IMR-90 (cell line): Measurements from ENCODE around the gene SNTG2. TPM values are rescaled to one million over a fixed set of nuclear protein-coding genes. Genes with fewer than 3 reads are reported as not detected.

Experiments used
- ATAC-seq: fragments of 200-7000 bp; cut with Tn5 transposase; 2 replicates; pipeline ENCODE4 v1.9.1; 2020; ENCODE audit warnings: low read depth, mild to moderate bottlenecking, moderate library complexity
- BruUV-seq: library from RNA; stranded (reverse); fragments of 400-500 nt; replicated peaks from 2 replicates; lab custom pipeline; 2021; lab: Mats Ljungman, UMichigan
- CTCF ChIA-PET: fragments of 300-600 bp; formaldehyde crosslinking; extraction: SDS; loops from one replicate; lab custom pipeline; 2021; ENCODE audit warnings: antibody characterized with exemption; lab: Yijun Ruan, JAX
- POLR2A ChIA-PET: fragments of 300-600 bp; sonication (Branson Sonifier 250); formaldehyde crosslinking; loops from one replicate; lab custom pipeline; 2022; ENCODE audit warnings: antibody characterized with exemption; ENCODE audit not compliant: unreplicated experiment; lab: Charles Lee
- DNase-seq: peaks from one replicate; pipeline ENCODE4 v3.0.0; 2013
- H2AFZ ChIP-seq: replicated peaks from 2 replicates; pipeline ENCODE3; 2013; ENCODE audit warnings: low read length, mild to moderate bottlenecking; ENCODE audit not compliant: poor library complexity
- H2AK5ac ChIP-seq: 2 replicates; pipeline ENCODE4 v1.6.1; 2013; ENCODE audit warnings: low read depth, low read length, inconsistent platforms
- H2AK9ac ChIP-seq: replicated peaks from 2 replicates; pipeline ENCODE3; 2013; ENCODE audit warnings: mild to moderate bottlenecking, low read depth, low read length, moderate library complexity; ENCODE audit not compliant: poor library complexity
- H2BK120ac ChIP-seq: 2 replicates; pipeline ENCODE4 v1.6.1; 2013; ENCODE audit warnings: low read depth, low read length, inconsistent platforms
- H2BK15ac ChIP-seq: 3 replicates; pipeline ENCODE4 v1.6.1; 2013; ENCODE audit warnings: low read depth, low read length, inconsistent platforms
- H2BK20ac ChIP-seq: 2 replicates; pipeline ENCODE4 v1.6.1; 2013; ENCODE audit warnings: low read depth, mild to moderate bottlenecking, inconsistent platforms, low read length, moderate library complexity
- H2BK5ac ChIP-seq: 2 replicates; pipeline ENCODE4 v1.6.1; 2013; ENCODE audit warnings: mild to moderate bottlenecking, low read depth, low read length, inconsistent platforms; ENCODE audit not compliant: poor library complexity, severe bottlenecking
- H3K14ac ChIP-seq: replicated peaks from 2 replicates; pipeline ENCODE4 v1.6.1; 2013; ENCODE audit warnings: low read depth, low read length, inconsistent platforms
- H3K18ac ChIP-seq: 2 replicates; pipeline ENCODE4 v1.6.1; 2013; ENCODE audit warnings: low read depth, low read length, control low read depth
- H3K23ac ChIP-seq: 2 replicates; pipeline ENCODE4 v1.6.1; 2013; ENCODE audit warnings: low read depth, low read length, inconsistent platforms
- H3K27ac ChIP-seq: 2 replicates; pipeline ENCODE4 v1.5.1; 2013; ENCODE audit warnings: mild to moderate bottlenecking, control low read depth, low read length; ENCODE audit not compliant: insufficient read depth
- H3K27me3 ChIP-seq: 2 replicates; pipeline ENCODE4 v1.6.1; 2013; ENCODE audit warnings: low read length; ENCODE audit not compliant: control insufficient read depth, insufficient read depth
- H3K36me3 ChIP-seq: 2 replicates; pipeline ENCODE4 v1.6.1; 2013; ENCODE audit warnings: low read length, mixed read lengths; ENCODE audit not compliant: control insufficient read depth, insufficient read depth
- H3K4ac ChIP-seq: 2 replicates; pipeline ENCODE4 v1.6.1; 2013; ENCODE audit warnings: low read depth, low read length, inconsistent platforms
- H3K4me1 ChIP-seq: 2 replicates; pipeline ENCODE4 v1.6.1; 2013; ENCODE audit warnings: low read length, mixed read lengths; ENCODE audit not compliant: control insufficient read depth, insufficient read depth
- H3K4me2 ChIP-seq: 2 replicates; pipeline ENCODE4 v1.6.1; 2013; ENCODE audit warnings: low read depth, mild to moderate bottlenecking, control low read depth, low read length, moderate library complexity
- H3K4me3 ChIP-seq: 2 replicates; pipeline ENCODE4 v1.5.1; 2013; ENCODE audit warnings: low read depth, mild to moderate bottlenecking, control low read depth, low read length, moderate library complexity; ENCODE audit not compliant: insufficient read depth
- H3K56ac ChIP-seq: 2 replicates; pipeline ENCODE4 v1.6.1; 2013; ENCODE audit warnings: low read length, inconsistent platforms; ENCODE audit not compliant: insufficient read depth; ENCODE audit errors: extremely low read depth
- H3K79me1 ChIP-seq, 2 experiments: 2 replicates each; pipeline ENCODE4 v1.6.1; 2013; ENCODE audit warnings: low read length in 2 of 2, inconsistent platforms in 1 of 2, low read depth in 1 of 2
- H3K9ac ChIP-seq: 2 replicates; pipeline ENCODE4 v1.6.1; 2013; ENCODE audit warnings: low read depth, low read length, control low read depth
- H3K9me1 ChIP-seq: 2 replicates; pipeline ENCODE4 v1.6.1; 2013; ENCODE audit warnings: low read length, inconsistent platforms; ENCODE audit not compliant: insufficient read depth
- H3K9me3 ChIP-seq: 2 replicates; pipeline ENCODE4 v1.6.1; 2013; ENCODE audit warnings: low read length; ENCODE audit not compliant: control insufficient read depth, insufficient read depth
- H4K20me1 ChIP-seq: 2 replicates; pipeline ENCODE4 v1.6.1; 2013; ENCODE audit warnings: low read length, inconsistent platforms; ENCODE audit not compliant: insufficient read depth
- H4K5ac ChIP-seq: 2 replicates; pipeline ENCODE4 v1.6.1; 2013; ENCODE audit warnings: mild to moderate bottlenecking, low read depth, low read length, control low read depth
- H4K8ac ChIP-seq, 2 experiments: 2 replicates each; pipeline ENCODE4 v1.6.1; 2013; ENCODE audit warnings: low read depth in 2 of 2, low read length in 2 of 2, control low read depth in 1 of 2, inconsistent platforms in 1 of 2
- H4K91ac ChIP-seq: 2 replicates; pipeline ENCODE4 v1.6.1; 2013; ENCODE audit warnings: low read depth, low read length, inconsistent platforms; ENCODE audit not compliant: insufficient read depth
- MAZ ChIP-seq: IDR thresholded peaks from 2 replicates; pipeline ENCODE4 v1.6.1; 2012; ENCODE audit warnings: low read depth, mild to moderate bottlenecking, low read length, improper control_type of control experiment, moderate library complexity, borderline replicate concordance
- POLR2A ChIP-seq: IDR thresholded peaks from 2 replicates; pipeline ENCODE4 v1.6.1; 2012; ENCODE audit warnings: mild to moderate bottlenecking, low read depth, low read length
- WGBS, 2 experiments: methylation state at CpG; one replicate each; pipeline versions ENCODE4 v1.1.5 to v1.1.7; 2013; ENCODE audit warnings: missing lambda C conversion rate in 2 of 2; ENCODE audit not compliant: insufficient read length in 1 of 2; ENCODE audit errors: extremely low coverage in 2 of 2; 5-methylcytosine and 5-hydroxymethylcytosine counted together
- dilution Hi-C: fragments of 300-500 bp; cut with HindIII; formaldehyde crosslinking; loops from one replicate; pipeline ENCODE4 v1.14.3; 2018; ENCODE audit warnings: low sequenced_read_pairs; ENCODE audit not compliant: unreplicated experiment
- in situ Hi-C: fragments of 300-500 bp; cut with MboI; formaldehyde crosslinking; loops from 3 replicates; pipeline ENCODE4 v1.14.3; 2019; ENCODE audit warnings: low sequenced_read_pairs, inconsistent platforms, mixed read lengths
- intact Hi-C: fragments of 100-400 bp; cut with micrococcal nuclease; formaldehyde crosslinking; loops from 2 replicates; pipeline ENCODE4 v1.10.0; 2022
- polyA plus RNA-seq, 3 experiments: library from polyadenylated mRNA; depleted of rRNA; stranded (reverse); fragments of >200 nt; gene quantifications; 2 replicates each; pipeline ENCODE4 v1.2.3, GENCODE V29; 2012; ENCODE audit warnings: low replicate concordance in 1 of 3
- total RNA-seq: library from RNA; depleted of rRNA; stranded (reverse); fragments of >200 nt; gene quantifications from 2 replicates; pipeline ENCODE4 v1.2.3, GENCODE V29; 2012

The SNTG2 gene
- total and polyA plus RNA-seq, 2 of the 4 experiments (the other 2 are of a cell fraction), result under 0.01 to 0.17 TPM

GRCh38 chr2:1026141-1026540 lies 75.5 kb downstream of the SNTG2 start:
- CTCF ChIA-PET, result no interaction called here
- intact Hi-C loops, result no loop called here
- Histone ChIP-seq H4K5ac (no peak overlapping the region), H3K27ac (no peak overlapping the region), H2AK5ac (no peak overlapping the region), H3K79me1 (no peaks in the 10 kb centered on the region), H3K56ac (no peak overlapping the region), H3K4me2 (no peak overlapping the region), H3K4me3 (no peak overlapping the region), H3K23ac (no peak overlapping the region), H2AFZ (no peak overlapping the region), H2BK5ac (no peak overlapping the region), H3K9me3 (no peaks in the 10 kb centered on the region), H2BK20ac (no peak overlapping the region), H3K9me1 (no peaks in the 10 kb centered on the region), H3K4me1 (no peaks in the 10 kb centered on the region), H2BK120ac (no peak overlapping the region), H4K91ac (no peak overlapping the region), H3K14ac (no peak overlapping the region), H4K8ac (no peak overlapping the region), H4K20me1 (no peaks in the 10 kb centered on the region; the same call in 1 of the 2 replicates), H3K9ac (no peak overlapping the region), H2BK15ac (no peak overlapping the region), H2AK9ac (no peak overlapping the region), H3K4ac (no peak overlapping the region), H3K36me3 (no peaks in the 10 kb centered on the region), H3K27me3 (no peaks in the 10 kb centered on the region; the same call in 1 of the 2 replicates), H3K18ac (no peak overlapping the region)
- WGBS, 2 experiments, result no CpG with 5 or more reads among the region's 4 CpGs
- in situ Hi-C loops, result no loop called here
- TF ChIP-seq POLR2A (no peak), MAZ (no peak)
- no peak for ATAC-seq
- dilution Hi-C loops, result no loop called here
- POLR2A ChIA-PET, result no interaction called here
- no peak for DNase-seq
- BruUV-seq, result no TSS peak
